Spleen (tissue), 7 donors: ENCODE data around the gene ENO4.

Source experiments
- POLR2A ChIP-seq, 3 donors: fragments of 450-650 bp; IDR thresholded peaks; one replicate each; pipeline ENCODE4 v1.5.1; 2017; ENCODE audit warnings: antibody characterized with exemption in 3 of 3, mild to moderate bottlenecking in 1 of 3
- POLR2AphosphoS5 ChIP-seq, 3 donors: sonication (generic); formaldehyde crosslinking; IDR thresholded peaks; one replicate each; pipeline ENCODE4 v1.5.1; 2017; ENCODE audit warnings: antibody characterized with exemption in 3 of 3
- TF ChIP-seq, protein P1 (sequence below), 11 experiments: fragments of 200-600 bp in 7 of 11; fragments of 450-650 bp in 4 of 11; sonication (generic) in 4 of 11; IDR thresholded peaks in 8 of 11; conservative IDR thresholded peaks in 3 of 11; 1 replicate in 7 of 11; 2 replicates in 4 of 11; pipeline versions ENCODE4 v1.4.0 to v1.8.0; 2016 to 2021; ENCODE audit warnings: antibody characterized with exemption in 11 of 11, inconsistent platforms in 4 of 11, mild to moderate bottlenecking in 1 of 11
- donor health status: DM: no; HTN: no; CAD: no; lungs with moderate emphysema.
- donor health status: DM: no; HTN: no; CAD: no.
- donor health status: DM: no; HTN: no; CAD: no.

DNA sequence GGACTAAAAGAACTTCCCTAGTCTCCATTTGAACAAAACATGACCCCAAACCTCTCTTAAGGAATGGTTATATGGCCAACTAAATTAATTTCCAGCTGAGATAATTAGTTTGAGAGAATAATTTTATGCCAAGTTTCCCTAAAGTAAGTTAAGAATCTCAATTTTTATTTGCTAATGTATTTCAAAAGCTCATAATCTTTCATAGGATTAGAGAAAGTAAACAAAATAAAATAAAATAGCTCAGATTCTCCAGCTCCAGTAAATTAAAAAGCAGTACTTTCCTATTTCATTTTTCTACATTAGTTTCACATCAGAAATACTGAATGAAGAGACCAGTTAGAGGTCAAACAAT, 44.4 kb downstream of the ENO4 start:
- TF ChIP-seq POLR2A (IDR thresholded peaks at IDR 0.05) (no peak), POLR2AphosphoS5 (IDR thresholded peaks at IDR 0.05) (no peak)
- TF ChIP-seq, protein P1, sequence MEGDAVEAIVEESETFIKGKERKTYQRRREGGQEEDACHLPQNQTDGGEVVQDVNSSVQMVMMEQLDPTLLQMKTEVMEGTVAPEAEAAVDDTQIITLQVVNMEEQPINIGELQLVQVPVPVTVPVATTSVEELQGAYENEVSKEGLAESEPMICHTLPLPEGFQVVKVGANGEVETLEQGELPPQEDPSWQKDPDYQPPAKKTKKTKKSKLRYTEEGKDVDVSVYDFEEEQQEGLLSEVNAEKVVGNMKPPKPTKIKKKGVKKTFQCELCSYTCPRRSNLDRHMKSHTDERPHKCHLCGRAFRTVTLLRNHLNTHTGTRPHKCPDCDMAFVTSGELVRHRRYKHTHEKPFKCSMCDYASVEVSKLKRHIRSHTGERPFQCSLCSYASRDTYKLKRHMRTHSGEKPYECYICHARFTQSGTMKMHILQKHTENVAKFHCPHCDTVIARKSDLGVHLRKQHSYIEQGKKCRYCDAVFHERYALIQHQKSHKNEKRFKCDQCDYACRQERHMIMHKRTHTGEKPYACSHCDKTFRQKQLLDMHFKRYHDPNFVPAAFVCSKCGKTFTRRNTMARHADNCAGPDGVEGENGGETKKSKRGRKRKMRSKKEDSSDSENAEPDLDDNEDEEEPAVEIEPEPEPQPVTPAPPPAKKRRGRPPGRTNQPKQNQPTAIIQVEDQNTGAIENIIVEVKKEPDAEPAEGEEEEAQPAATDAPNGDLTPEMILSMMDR (IDR thresholded peaks at IDR 0.05 in 8 of 11, conservative IDR thresholded peaks at IDR 0.05 in 3 of 11) = no peak
